GM20000 (cell line): Measurements from ENCODE around the gene CMTR2.
"Not testable (repeated sequence)": the region's sequence is repeated elsewhere in the genome, so short reads cannot be mapped to it uniquely, and the experiment has no call there.

ENCODE experiments used
- DNase-seq: peaks from one replicate; pipeline ENCODE4 v3.0.0; 2012; ENCODE audit warnings: low spot score
- CTCF ChIP-seq: IDR thresholded peaks from 2 replicates; pipeline ENCODE4 v1.5.1; 2012; ENCODE audit warnings: mild to moderate bottlenecking, control low read depth; ENCODE audit errors: extremely low read depth, missing control alignments

The CMTR2 gene

DNA sequence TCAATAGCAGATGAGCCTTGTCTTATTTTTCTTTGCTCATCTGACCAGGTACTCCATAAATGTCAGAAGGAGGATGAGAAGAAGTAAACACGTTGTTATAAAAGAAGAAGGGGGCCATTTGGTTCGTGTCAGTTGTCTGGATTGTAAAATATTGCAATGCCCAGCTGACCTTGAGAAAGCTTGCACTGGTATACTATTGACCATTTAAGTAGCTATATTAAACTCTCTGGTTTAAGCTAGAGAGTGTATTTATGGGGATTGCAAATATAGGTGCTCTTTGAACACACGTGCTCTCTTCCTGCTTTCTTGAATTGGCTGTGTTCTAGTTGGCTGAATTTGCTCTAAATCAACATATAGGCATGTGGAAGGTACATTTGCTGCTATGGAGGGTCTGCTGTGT, 26.1 kb upstream of the CMTR2 start:
- DNase-seq = no peak
- no peak for TF ChIP-seq CTCF

DNA sequence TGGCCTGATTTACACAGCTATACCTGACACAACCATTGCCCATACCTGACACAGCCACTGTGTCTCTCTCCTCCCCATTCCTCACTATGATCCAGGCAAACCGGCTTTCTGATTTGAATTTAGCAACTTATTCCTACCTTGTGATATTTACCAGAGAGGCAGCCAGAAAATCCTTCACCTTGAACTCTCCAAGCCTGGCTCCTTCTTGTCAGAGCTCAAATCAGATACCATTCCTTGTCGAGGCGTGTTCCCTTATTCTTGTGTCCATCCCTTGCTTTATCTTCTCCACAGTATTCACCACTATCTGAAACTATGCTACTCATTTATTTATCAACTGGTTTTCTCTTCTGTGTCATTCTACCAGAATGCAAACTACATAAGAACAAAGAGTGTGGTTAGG, 24.4 kb upstream of the CMTR2 start:
- not testable (repeated sequence) for DNase-seq

DNA sequence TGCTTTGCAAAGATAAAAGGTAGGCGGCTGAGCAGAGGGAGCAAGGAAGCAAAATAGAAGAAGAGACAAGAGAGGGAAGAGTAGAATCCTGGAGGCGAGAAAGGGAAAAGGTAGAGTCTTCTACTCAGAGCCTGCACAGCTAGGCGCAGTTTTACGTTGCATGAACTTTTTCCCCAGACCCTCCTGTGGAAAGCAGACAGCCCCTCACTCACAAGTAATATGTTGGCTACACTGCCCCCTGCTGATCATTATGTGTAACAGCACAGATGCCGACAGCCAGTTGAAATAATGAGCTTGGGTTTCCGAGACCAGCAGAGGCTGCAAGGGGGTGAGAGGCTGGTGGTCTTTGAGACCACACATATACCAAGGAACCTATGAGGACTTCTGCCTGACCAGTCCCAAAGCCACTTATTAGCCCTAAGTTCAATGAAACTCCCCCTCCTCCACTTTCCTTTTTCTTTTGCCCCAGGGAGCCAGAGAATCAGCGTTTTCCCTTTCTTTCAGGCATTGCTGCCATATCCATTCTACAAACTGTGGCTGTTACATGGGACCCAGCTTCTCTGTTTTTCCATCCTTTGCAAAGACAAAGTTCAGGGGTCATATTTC, 22.5 kb upstream of the CMTR2 start:
- DNase-seq = peak; percentile 43
- peak; percentile 64 for TF ChIP-seq CTCF

DNA sequence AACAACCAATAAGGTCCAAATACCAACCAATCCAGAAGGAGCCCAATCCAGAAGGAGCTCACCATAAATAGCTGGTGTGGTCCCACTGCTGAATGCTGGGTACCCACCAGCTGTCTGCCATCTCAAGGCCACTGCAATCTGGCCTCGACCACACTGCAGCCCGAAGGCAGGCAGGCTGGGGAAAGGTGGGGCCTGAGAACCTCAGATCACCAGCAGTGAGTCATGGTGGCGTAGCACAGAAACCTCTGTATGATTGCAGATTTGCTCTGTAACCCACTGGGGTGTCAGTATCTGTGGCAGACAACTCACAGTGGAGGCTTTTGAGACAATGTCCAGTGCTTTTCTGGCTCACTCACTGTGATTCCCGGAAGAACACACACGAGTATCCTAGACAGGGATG, 14.7 kb upstream of the CMTR2 start:
- no peak for DNase-seq

DNA sequence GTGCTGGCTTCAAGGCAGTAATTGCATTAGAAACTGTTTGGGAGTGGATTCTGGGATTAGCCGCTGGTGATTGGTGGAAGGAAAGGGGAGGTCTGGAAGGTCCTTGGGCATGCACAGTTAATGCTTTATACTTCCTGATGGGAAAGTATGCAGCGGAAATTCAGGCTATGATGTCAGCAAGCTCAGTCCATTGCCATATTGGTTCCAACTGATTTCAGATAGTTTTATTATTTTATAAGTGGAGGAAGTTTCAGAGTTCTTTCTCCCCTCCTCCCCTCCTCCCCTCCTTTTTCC, 8.1 kb upstream of the CMTR2 start:
- no peak for DNase-seq
- TF ChIP-seq CTCF = no peak

More for the DNA sequence above, 14.7 kb upstream of the CMTR2 start:
- TF ChIP-seq CTCF = no peak

GRCh38 chr16:71296584-71297340, 7.6 kb upstream of the CMTR2 start:
- no peak for TF ChIP-seq CTCF
- no peak for DNase-seq

DNA sequence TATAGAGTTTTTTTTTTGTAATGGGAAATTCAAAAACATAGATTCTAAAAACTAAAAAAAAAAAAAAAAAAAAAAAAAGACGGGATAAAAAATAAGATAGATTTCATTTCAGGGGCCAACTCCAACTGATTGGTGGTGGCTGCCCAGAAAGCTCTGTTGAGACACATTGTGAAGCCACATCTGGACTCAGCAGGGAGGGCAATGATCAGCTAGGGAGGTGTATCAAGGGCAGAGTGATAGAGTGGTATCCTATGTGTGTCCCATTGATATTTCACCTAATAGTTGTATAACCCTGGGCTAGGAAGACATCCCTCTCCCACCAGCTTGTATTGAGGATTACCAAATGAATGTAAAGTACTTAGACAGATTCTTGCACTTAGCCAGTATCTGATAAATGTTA, 6.7 kb upstream of the CMTR2 start:
- DNase-seq = no peak
- TF ChIP-seq CTCF = no peak

DNA sequence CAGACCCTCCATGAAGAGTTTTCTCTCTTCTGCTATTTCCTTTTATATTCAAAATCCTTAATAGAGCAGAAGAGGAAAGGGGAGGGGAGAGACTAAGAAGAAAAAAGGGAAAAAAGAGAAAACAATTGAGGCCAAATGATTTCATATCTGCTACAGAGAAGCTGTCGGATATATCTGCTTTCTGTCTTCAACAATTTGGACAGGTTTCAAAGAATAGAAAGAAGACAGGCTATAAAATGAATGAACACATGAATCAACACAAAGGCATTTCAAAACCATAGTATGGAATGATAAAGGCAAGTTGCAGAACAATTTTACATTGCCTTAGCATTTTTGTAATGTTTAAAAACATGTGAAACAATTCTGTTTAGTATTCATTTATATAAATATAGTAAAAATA, 4.7 kb upstream of the CMTR2 start:
- no peak for TF ChIP-seq CTCF
- no peak for DNase-seq

DNA sequence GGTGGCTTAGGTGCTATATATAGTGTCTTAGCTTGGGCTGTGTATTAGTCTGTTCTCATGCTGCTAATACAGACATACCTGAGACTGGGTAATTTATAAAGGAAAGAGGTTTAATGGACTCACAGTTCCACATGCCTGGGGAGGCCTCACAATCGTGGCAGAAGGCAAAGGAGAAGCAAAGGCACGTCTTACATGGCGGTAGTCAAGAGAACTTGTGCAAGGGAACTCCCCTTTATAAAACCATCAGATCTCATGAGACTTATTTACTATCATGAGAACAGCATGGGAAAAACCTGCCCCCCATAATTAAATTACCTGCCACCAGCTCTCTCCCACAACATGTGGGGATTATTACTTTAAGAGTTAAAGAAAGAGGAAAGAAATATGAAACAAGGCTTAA, 2.9 kb upstream of the CMTR2 start:
- DNase-seq = not testable (repeated sequence)
